IMR-90 (cell line): ENCODE measurements around the gene PRKN. TPM values are rescaled to one million over a fixed set of nuclear protein-coding genes. Genes with fewer than 3 reads are reported as not detected.

Source experiments
- ATAC-seq: fragments of 200-7000 bp; cut with Tn5 transposase; 2 replicates; pipeline ENCODE4 v1.9.1; 2020; ENCODE audit warnings: low read depth, mild to moderate bottlenecking, moderate library complexity
- BruUV-seq: library from RNA; stranded (reverse); fragments of 400-500 nt; replicated peaks from 2 replicates; lab custom pipeline; 2021; lab: Mats Ljungman, UMichigan
- CTCF ChIA-PET: fragments of 300-600 bp; formaldehyde crosslinking; extraction: SDS; loops from one replicate; lab custom pipeline; 2021; ENCODE audit warnings: antibody characterized with exemption; lab: Yijun Ruan, JAX
- POLR2A ChIA-PET: fragments of 300-600 bp; sonication (Branson Sonifier 250); formaldehyde crosslinking; loops from one replicate; lab custom pipeline; 2022; ENCODE audit warnings: antibody characterized with exemption; ENCODE audit not compliant: unreplicated experiment; lab: Charles Lee
- DNase-seq: peaks from one replicate; pipeline ENCODE4 v3.0.0; 2013
- H2AFZ ChIP-seq: replicated peaks from 2 replicates; pipeline ENCODE3; 2013; ENCODE audit warnings: low read length, mild to moderate bottlenecking; ENCODE audit not compliant: poor library complexity
- H2AK5ac ChIP-seq: 2 replicates; pipeline ENCODE4 v1.6.1; 2013; ENCODE audit warnings: low read depth, low read length, inconsistent platforms
- H2AK9ac ChIP-seq: replicated peaks from 2 replicates; pipeline ENCODE3; 2013; ENCODE audit warnings: mild to moderate bottlenecking, low read depth, low read length, moderate library complexity; ENCODE audit not compliant: poor library complexity
- H2BK120ac ChIP-seq: 2 replicates; pipeline ENCODE4 v1.6.1; 2013; ENCODE audit warnings: low read depth, low read length, inconsistent platforms
- H2BK15ac ChIP-seq: 3 replicates; pipeline ENCODE4 v1.6.1; 2013; ENCODE audit warnings: low read depth, low read length, inconsistent platforms
- H2BK20ac ChIP-seq: 2 replicates; pipeline ENCODE4 v1.6.1; 2013; ENCODE audit warnings: low read depth, mild to moderate bottlenecking, inconsistent platforms, low read length, moderate library complexity
- H2BK5ac ChIP-seq: 2 replicates; pipeline ENCODE4 v1.6.1; 2013; ENCODE audit warnings: mild to moderate bottlenecking, low read depth, low read length, inconsistent platforms; ENCODE audit not compliant: poor library complexity, severe bottlenecking
- H3K14ac ChIP-seq: replicated peaks from 2 replicates; pipeline ENCODE4 v1.6.1; 2013; ENCODE audit warnings: low read depth, low read length, inconsistent platforms
- H3K18ac ChIP-seq: 2 replicates; pipeline ENCODE4 v1.6.1; 2013; ENCODE audit warnings: low read depth, low read length, control low read depth
- H3K23ac ChIP-seq: 2 replicates; pipeline ENCODE4 v1.6.1; 2013; ENCODE audit warnings: low read depth, low read length, inconsistent platforms
- H3K27ac ChIP-seq: 2 replicates; pipeline ENCODE4 v1.5.1; 2013; ENCODE audit warnings: mild to moderate bottlenecking, control low read depth, low read length; ENCODE audit not compliant: insufficient read depth
- H3K27me3 ChIP-seq: 2 replicates; pipeline ENCODE4 v1.6.1; 2013; ENCODE audit warnings: low read length; ENCODE audit not compliant: control insufficient read depth, insufficient read depth
- H3K36me3 ChIP-seq: 2 replicates; pipeline ENCODE4 v1.6.1; 2013; ENCODE audit warnings: low read length, mixed read lengths; ENCODE audit not compliant: control insufficient read depth, insufficient read depth
- H3K4ac ChIP-seq: 2 replicates; pipeline ENCODE4 v1.6.1; 2013; ENCODE audit warnings: low read depth, low read length, inconsistent platforms
- H3K4me1 ChIP-seq: 2 replicates; pipeline ENCODE4 v1.6.1; 2013; ENCODE audit warnings: low read length, mixed read lengths; ENCODE audit not compliant: control insufficient read depth, insufficient read depth
- H3K4me2 ChIP-seq: 2 replicates; pipeline ENCODE4 v1.6.1; 2013; ENCODE audit warnings: low read depth, mild to moderate bottlenecking, control low read depth, low read length, moderate library complexity
- H3K4me3 ChIP-seq: 2 replicates; pipeline ENCODE4 v1.5.1; 2013; ENCODE audit warnings: low read depth, mild to moderate bottlenecking, control low read depth, low read length, moderate library complexity; ENCODE audit not compliant: insufficient read depth
- H3K56ac ChIP-seq: 2 replicates; pipeline ENCODE4 v1.6.1; 2013; ENCODE audit warnings: low read length, inconsistent platforms; ENCODE audit not compliant: insufficient read depth; ENCODE audit errors: extremely low read depth
- H3K79me1 ChIP-seq, 2 experiments: 2 replicates each; pipeline ENCODE4 v1.6.1; 2013; ENCODE audit warnings: low read length in 2 of 2, inconsistent platforms in 1 of 2, low read depth in 1 of 2
- H3K9ac ChIP-seq: 2 replicates; pipeline ENCODE4 v1.6.1; 2013; ENCODE audit warnings: low read depth, low read length, control low read depth
- H3K9me1 ChIP-seq: 2 replicates; pipeline ENCODE4 v1.6.1; 2013; ENCODE audit warnings: low read length, inconsistent platforms; ENCODE audit not compliant: insufficient read depth
- H3K9me3 ChIP-seq: 2 replicates; pipeline ENCODE4 v1.6.1; 2013; ENCODE audit warnings: low read length; ENCODE audit not compliant: control insufficient read depth, insufficient read depth
- H4K20me1 ChIP-seq: 2 replicates; pipeline ENCODE4 v1.6.1; 2013; ENCODE audit warnings: low read length, inconsistent platforms; ENCODE audit not compliant: insufficient read depth
- H4K5ac ChIP-seq: 2 replicates; pipeline ENCODE4 v1.6.1; 2013; ENCODE audit warnings: mild to moderate bottlenecking, low read depth, low read length, control low read depth
- H4K8ac ChIP-seq, 2 experiments: 2 replicates each; pipeline ENCODE4 v1.6.1; 2013; ENCODE audit warnings: low read depth in 2 of 2, low read length in 2 of 2, control low read depth in 1 of 2, inconsistent platforms in 1 of 2
- H4K91ac ChIP-seq: 2 replicates; pipeline ENCODE4 v1.6.1; 2013; ENCODE audit warnings: low read depth, low read length, inconsistent platforms; ENCODE audit not compliant: insufficient read depth
- BHLHE40 ChIP-seq: fragments of 150-350 bp; IDR thresholded peaks from 2 replicates; pipeline ENCODE4 v1.6.1; 2016; ENCODE audit warnings: mild to moderate bottlenecking, low read depth, low read length
- CEBPB ChIP-seq: IDR thresholded peaks from 2 replicates; pipeline ENCODE4 v1.6.1; 2012; ENCODE audit warnings: low read depth, low read length, improper control_type of control experiment
- ELK1 ChIP-seq: fragments of 150-350 bp; IDR thresholded peaks from 2 replicates; pipeline ENCODE4 v1.6.1; 2016; ENCODE audit warnings: low read depth, mild to moderate bottlenecking, low read length, moderate library complexity, borderline replicate concordance
- FOS ChIP-seq: fragments of 150-350 bp; IDR thresholded peaks from 2 replicates; pipeline ENCODE4 v1.6.1; 2016; ENCODE audit warnings: low read depth, low read length
- MAFK ChIP-seq: IDR thresholded peaks from 2 replicates; pipeline ENCODE4 v1.6.1; 2012; ENCODE audit warnings: low read depth, low read length, improper control_type of control experiment
- MXI1 ChIP-seq: IDR thresholded peaks from 2 replicates; pipeline ENCODE4 v1.6.1; 2012; ENCODE audit warnings: low read depth, mild to moderate bottlenecking, low read length, moderate library complexity, borderline replicate concordance
- NFE2L2 ChIP-seq: fragments of 150-350 bp; IDR thresholded peaks from 2 replicates; pipeline ENCODE4 v1.6.1; 2016; ENCODE audit warnings: low read depth, mild to moderate bottlenecking, low read length
- POLR2A ChIP-seq: IDR thresholded peaks from 2 replicates; pipeline ENCODE4 v1.6.1; 2012; ENCODE audit warnings: mild to moderate bottlenecking, low read depth, low read length
- RFX5 ChIP-seq: IDR thresholded peaks from 2 replicates; pipeline ENCODE4 v1.8.0; 2012; ENCODE audit warnings: low read depth, mild to moderate bottlenecking, low read length, moderate library complexity
- SMC3 ChIP-seq: fragments of 150-350 bp; IDR thresholded peaks from 2 replicates; pipeline ENCODE4 v1.6.1; 2016; ENCODE audit warnings: low read depth, mild to moderate bottlenecking, antibody characterized with exemption, low read length, moderate library complexity
- WGBS, 2 experiments: methylation state at CpG; one replicate each; pipeline versions ENCODE4 v1.1.5 to v1.1.7; 2013; ENCODE audit warnings: missing lambda C conversion rate in 2 of 2; ENCODE audit not compliant: insufficient read length in 1 of 2; ENCODE audit errors: extremely low coverage in 2 of 2; 5-methylcytosine and 5-hydroxymethylcytosine counted together
- dilution Hi-C: fragments of 300-500 bp; cut with HindIII; formaldehyde crosslinking; loops from one replicate; pipeline ENCODE4 v1.14.3; 2018; ENCODE audit warnings: low sequenced_read_pairs; ENCODE audit not compliant: unreplicated experiment
- in situ Hi-C: fragments of 300-500 bp; cut with MboI; formaldehyde crosslinking; loops from 3 replicates; pipeline ENCODE4 v1.14.3; 2019; ENCODE audit warnings: low sequenced_read_pairs, inconsistent platforms, mixed read lengths
- intact Hi-C: fragments of 100-400 bp; cut with micrococcal nuclease; formaldehyde crosslinking; loops from 2 replicates; pipeline ENCODE4 v1.10.0; 2022
- polyA plus RNA-seq, 3 experiments: library from polyadenylated mRNA; depleted of rRNA; stranded (reverse); fragments of >200 nt; gene quantifications; 2 replicates each; pipeline ENCODE4 v1.2.3, GENCODE V29; 2012; ENCODE audit warnings: low replicate concordance in 1 of 3
- total RNA-seq: library from RNA; depleted of rRNA; stranded (reverse); fragments of >200 nt; gene quantifications from 2 replicates; pipeline ENCODE4 v1.2.3, GENCODE V29; 2012

The PRKN gene
- total and polyA plus RNA-seq, 2 of the 4 experiments (the other 2 are of a cell fraction): 0.15 to 0.18 TPM

- no peak for TF ChIP-seq ELK1
- TF ChIP-seq BHLHE40: no peak
- TF ChIP-seq FOS: no peak
- TF ChIP-seq CEBPB: no peak
- no peak for TF ChIP-seq NFE2L2
- no peak for TF ChIP-seq MXI1
- no peak for TF ChIP-seq MAFK
- no peak for TF ChIP-seq SMC3
- no peak for TF ChIP-seq RFX5
- TF ChIP-seq POLR2A: no peak
- intact Hi-C loops (no loop called here), in situ Hi-C loops (no loop called here), dilution Hi-C loops (no loop called here)
- Histone ChIP-seq H3K18ac (no peak overlapping the region), H2BK20ac (no peak overlapping the region), H3K79me1 (no peaks in the 10 kb centered on the region), H3K27ac (no peak overlapping the region), H4K91ac (no peak overlapping the region), H3K27me3 (no peaks in the 10 kb centered on the region), H3K4me2 (no peak overlapping the region), H4K8ac (no peak overlapping the region), H2BK5ac (no peak overlapping the region), H4K20me1 (no peaks in the 10 kb centered on the region), H3K23ac (no peak overlapping the region), H2AK5ac (no peak overlapping the region), H3K14ac (no peak overlapping the region), H2BK15ac (no peak overlapping the region), H3K56ac (no peak overlapping the region), H2AFZ (no peak overlapping the region), H3K9ac (no peak overlapping the region), H2AK9ac (no peak overlapping the region), H3K9me3 (peaks cover 23% of the 10 kb centered on the region), H3K4ac (no peak overlapping the region), H3K4me1 (no peaks in the 10 kb centered on the region), H3K9me1 (no peaks in the 10 kb centered on the region), H3K4me3 (no peak overlapping the region), H3K36me3 (no peaks in the 10 kb centered on the region), H4K5ac (no peak overlapping the region), H2BK120ac (no peak overlapping the region)
- DNase-seq (no peak), ATAC-seq (no peak)
- WGBS, 2 experiments: 50% methylated on average over 2 of the region's 18 CpGs; no CpG with 5 or more reads in 1 of the 2 experiments
- ChIA-PET CTCF (interaction anchor here (0.5 kb wide), 1 partner anchor 30 kb away, joined by 7 read pairs; no protein-coding TSS in a partner anchor), POLR2A (no interaction called here)
- no TSS peak for BruUV-seq
These were observed 978.8 kb downstream of the PRKN start for GRCh38 chr6:161748535-161749416.
